Middle frontal gyrus (tissue), 1 donor: ENCODE measurements around the gene IL1RN.

ENCODE experiments used
- DNase-seq: peaks from one replicate; pipeline ENCODE4 v3.0.0-alpha.2; 2015; ENCODE audit warnings: low spot score; ENCODE audit errors: extremely low spot score

IL1RN gene

DNA sequence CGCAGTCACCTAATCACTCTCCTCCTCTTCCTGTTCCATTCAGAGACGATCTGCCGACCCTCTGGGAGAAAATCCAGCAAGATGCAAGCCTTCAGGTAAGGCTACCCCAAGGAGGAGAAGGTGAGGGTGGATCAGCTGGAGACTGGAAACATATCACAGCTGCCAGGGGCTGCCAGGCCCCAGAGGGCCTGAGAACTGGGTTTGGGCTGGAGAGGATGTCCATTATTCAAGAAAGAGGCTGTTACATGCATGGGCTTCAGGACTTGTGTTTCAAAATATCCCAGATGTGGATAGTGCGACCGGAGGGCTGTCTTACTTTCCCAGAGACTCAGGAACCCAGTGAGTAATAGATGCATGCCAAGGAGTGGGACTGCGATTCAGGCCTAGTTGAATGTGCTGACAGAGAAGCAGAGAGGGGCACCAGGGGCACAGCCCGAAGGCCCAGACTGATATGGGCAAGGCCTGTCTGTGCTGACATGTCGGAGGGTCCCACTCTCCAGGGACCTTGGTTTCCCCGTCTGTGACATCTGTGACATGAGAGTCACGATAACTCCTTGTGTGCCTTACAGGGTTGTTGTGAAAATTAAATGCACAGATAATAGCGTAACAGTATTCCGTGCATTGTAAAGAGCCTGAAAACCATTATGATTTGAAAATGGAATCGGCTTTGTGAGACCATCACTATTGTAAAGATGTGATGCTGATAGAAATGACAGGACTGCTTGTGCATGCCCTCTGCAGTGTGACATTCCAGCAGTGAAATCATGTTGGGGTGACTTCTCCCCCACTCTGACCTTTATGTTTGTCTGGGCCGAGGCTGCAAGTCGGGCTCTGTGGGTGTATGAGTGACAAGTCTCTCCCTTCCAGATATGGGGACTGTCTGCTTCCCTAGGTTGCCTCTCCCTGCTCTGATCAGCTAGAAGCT lies 510 bp downstream of the IL1RN start:
- DNase-seq = no peak

DNA sequence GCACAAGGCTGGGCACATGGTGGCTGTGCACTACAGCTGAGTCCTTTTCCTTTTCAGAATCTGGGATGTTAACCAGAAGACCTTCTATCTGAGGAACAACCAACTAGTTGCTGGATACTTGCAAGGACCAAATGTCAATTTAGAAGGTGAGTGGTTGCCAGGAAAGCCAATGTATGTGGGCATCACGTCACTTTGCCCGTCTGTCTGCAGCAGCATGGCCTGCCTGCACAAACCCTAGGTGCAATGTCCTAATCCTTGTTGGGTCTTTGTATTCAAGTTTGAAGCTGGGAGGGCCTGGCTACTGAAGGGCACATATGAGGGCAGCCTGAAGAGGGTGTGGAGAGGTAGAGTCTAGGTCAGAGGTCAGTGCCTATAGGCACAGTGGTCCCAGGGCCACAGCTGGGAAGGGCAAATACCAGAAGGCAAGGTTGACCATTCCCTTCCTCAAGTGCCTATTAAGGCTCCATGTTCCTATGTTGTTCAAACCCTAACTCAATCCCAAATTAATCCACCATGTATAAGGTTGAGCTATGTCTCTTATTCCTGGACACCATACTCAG lies 2.2 kb downstream of the IL1RN start:
- DNase-seq = no peak

GRCh38 chr2:113131352-113132185 lies 4.2 kb downstream of the IL1RN start:
- DNase-seq = no peak

GRCh38 chr2:113132414-113133021 lies 5.1 kb downstream of the IL1RN start:
- DNase-seq = no peak

- DNase-seq = no peak
Measured at GRCh38 chr2:113133704-113134598, 6.6 kb downstream of the IL1RN start.

- DNase-seq = no peak
Measured at GRCh38 chr2:113134717-113135116, 7.3 kb downstream of the IL1RN start.

GRCh38 chr2:113135317-113135716 lies 7.9 kb downstream of the IL1RN start:
- DNase-seq = no peak

GRCh38 chr2:113136828-113137775 lies 9.7 kb downstream of the IL1RN start:
- DNase-seq = peak; percentile 13

DNA sequence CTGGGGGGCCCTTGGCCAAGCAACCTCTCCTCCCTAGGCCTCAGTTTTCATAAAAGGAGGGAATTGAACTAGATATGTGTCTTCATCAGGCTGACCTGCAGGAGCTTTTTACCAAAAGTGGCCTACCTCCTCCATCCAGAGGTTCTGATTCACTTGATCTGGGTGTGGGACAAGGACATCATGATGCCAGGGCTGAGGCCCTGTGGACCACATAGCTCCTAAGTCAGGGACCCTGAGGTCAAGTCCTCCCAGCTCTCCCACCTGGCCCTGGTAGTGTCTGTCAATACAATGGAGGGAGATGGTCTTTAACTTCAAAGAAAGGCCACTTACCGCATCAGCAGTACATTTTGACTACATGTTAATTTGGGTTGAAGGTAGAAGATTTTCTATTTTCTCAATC lies 10.4 kb downstream of the IL1RN start:
- DNase-seq = no peak

GRCh38 chr2:113138428-113139322 lies 11.3 kb downstream of the IL1RN start:
- DNase-seq = peak; percentile 55

GRCh38 chr2:113141451-113141850 lies 14.1 kb downstream of the IL1RN start:
- DNase-seq = no peak

DNA sequence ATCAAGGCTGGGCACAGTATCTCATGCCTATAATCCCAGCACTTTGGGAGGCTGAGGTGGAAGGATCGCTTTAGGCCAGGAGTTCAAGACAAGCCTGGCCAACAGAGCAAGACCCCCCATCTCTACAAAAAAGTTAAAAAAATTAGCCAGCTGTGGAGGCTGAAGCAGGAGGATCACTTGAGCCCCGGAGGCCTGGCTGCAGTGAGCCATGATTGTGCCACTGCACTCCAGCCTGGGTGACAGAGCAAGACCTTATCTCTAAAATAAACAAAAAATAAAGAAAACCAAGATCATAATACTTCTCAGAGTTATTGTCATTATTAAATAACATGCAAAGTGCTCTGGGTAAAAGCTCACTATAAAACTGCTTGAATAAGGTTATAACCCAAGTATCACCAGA lies 14.9 kb downstream of the IL1RN start:
- no peak for DNase-seq

- no peak for DNase-seq
Measured at GRCh38 chr2:113144259-113144658, 16.9 kb downstream of the IL1RN start.

DNA sequence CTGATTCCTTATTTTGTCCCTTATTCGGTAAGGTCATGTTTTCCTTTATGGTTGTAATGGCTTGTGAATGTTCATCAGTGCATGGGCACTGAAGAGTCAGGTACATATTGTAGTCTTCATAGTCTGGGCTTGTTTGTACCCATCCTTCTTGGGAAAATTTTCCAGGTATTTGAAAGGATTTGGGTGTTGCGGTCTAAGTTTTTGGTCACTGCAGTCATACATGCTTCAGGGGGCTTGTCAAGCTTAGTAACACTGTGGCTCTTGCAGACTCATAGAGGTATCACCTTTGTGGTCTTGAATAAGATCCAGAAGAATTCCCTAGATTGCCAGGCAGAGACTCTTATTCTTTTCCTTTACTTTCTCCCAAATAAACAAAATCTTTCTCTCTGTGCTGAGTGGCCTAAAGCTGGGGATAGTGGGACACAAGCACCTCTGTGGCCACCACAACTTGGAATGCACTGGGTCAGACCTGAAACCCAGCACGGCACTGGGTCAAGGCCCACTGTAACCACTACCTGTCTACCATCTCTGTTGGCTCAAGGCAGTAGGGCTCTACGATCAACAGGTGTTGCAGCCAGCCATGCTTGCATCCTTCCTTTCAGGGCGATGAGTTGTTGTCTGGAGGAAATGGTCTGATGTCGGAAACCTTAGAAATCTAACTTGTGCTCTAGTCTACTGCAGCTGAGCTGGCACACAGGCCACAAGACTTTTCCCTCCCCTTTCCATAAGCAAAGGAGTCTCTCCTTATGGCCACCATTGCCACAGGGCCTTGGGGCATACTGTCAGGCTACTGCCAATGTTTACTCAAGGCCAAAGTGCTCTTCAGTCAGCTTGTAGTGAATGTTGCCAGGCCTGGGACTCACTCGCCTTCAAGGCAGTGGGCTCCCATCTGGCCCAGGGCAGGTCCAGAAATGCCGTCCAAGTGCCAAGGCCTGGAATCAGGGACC lies 21.5 kb downstream of the IL1RN start:
- DNase-seq = no peak

DNA sequence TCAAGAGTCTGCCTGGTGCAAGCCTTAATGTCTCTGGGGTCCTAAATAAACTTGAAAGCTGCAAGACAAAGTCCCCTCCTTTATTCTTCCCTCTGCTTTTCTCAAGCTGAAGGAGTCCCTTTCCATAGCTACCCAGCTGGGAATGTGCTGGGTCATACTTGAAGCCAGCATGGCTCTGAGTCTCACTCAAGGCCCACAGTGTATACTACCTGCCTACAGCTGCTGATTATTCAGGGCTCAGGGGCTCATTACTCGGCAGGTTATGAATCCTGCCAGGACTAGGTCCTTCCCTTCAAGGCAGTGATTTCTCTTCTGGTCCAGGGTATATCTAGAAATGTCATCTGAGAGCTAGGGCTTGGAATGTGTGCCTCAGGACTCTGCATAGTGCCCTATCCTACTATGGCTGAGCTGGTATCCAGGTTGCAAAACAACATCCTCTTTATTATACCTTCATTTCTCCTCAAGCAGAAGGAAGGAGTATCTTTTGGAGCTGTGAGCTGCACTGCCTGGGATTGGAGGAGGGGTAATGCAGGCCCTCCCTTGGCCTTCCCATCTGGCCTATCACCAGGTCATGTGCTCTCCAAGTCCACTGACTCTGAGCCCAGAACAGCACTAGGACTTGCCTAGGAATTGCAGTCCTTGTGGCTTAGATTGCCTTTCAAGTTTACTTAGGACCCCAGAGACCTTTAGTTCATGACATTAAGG lies 22.3 kb downstream of the IL1RN start:
- no peak for DNase-seq

GRCh38 chr2:113150258-113150601 lies 22.8 kb downstream of the IL1RN start:
- no peak for DNase-seq

DNA sequence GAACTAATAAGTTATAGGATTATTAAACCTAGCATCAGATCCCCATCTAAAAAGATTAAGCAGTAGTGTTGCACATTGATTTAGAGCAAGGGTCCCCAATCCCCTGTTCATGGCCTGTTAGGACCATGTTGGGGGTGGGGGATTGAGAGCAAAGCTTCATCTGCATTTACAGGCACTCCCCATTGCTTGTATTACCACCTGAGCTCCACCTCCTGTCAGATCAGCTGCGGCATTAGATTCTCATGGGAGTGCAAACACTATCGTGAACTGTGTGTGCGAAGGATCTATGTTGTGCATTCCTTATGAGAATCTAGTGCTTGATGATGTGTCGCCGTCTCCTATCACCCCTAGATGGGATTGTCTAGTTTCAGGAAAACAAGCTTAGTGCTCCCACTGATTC lies 27.9 kb downstream of the IL1RN start:
- DNase-seq = no peak
